GM12878 (cell line): ENCODE results near the gene PTGES2. TPM values are rescaled to one million over a fixed set of nuclear protein-coding genes. Genes with fewer than 3 reads are reported as not detected.

Experiments used
- ATAC-seq: fragments of 200-7000 bp; cut with Tn5 transposase; 3 replicates; pipeline ENCODE4 v1.9.1; 2020; ENCODE audit warnings: mild to moderate bottlenecking, moderate library complexity
- BruUV-seq: library from RNA; stranded (reverse); fragments of 400-500 nt; replicated peaks from 2 replicates; lab custom pipeline; 2021; lab: Mats Ljungman, UMichigan
- CTCF ChIA-PET: fragments of 300-600 bp; sonication (Branson Sonifier 250); formaldehyde crosslinking; extraction: SDS; loops from one replicate; lab custom pipeline; 2021; ENCODE audit warnings: inconsistent platforms; lab: Yijun Ruan, JAX
- POLR2A ChIA-PET: fragments of 350-600 bp; formaldehyde crosslinking; extraction: SDS; loops from one replicate; lab custom pipeline; 2021; ENCODE audit warnings: inconsistent platforms; lab: Charles Lee
- RAD21 ChIA-PET: fragments of 300-600 bp; sonication (Branson Sonifier 250); formaldehyde crosslinking; loops from one replicate; lab custom pipeline; 2023; ENCODE audit warnings: antibody characterized with exemption; ENCODE audit not compliant: unreplicated experiment; lab: Charles Lee
- SMC1A ChIA-PET: fragments of 300-600 bp; sonication (Branson Sonifier 250); formaldehyde crosslinking; loops from one replicate; lab custom pipeline; 2023; ENCODE audit not compliant: unreplicated experiment, uncharacterized antibody; lab: Charles Lee
- DNase-seq: peaks from one replicate; pipeline ENCODE4 v3.0.0-alpha.2; 2011; ENCODE audit warnings: low read depth, low spot score
- FAIRE-seq: peaks from 3 replicates; lab custom pipeline; 2011; peaks lifted over from hg19 to GRCh38; lab: Jason Lieb, UNC
- H2AFZ ChIP-seq: 2 replicates; pipeline ENCODE4 v1.6.0; 2011; ENCODE audit warnings: low read depth, low read length, control low read depth; ENCODE audit not compliant: control insufficient read depth
- H3K27ac ChIP-seq: 2 replicates; pipeline ENCODE4 v1.5.1; 2011; ENCODE audit warnings: control low read depth; ENCODE audit not compliant: control insufficient read depth, insufficient read depth
- H3K27me3 ChIP-seq, 2 experiments: replicated peaks in 1 of 2; 2 replicates each; pipeline versions ENCODE4 v1.6.0 to v1.6.1; 2011; ENCODE audit warnings: low read length in 1 of 2; ENCODE audit not compliant: control insufficient read depth in 2 of 2, insufficient read depth in 2 of 2
- H3K36me3 ChIP-seq, 2 experiments: 2 replicates each; pipeline ENCODE4 v1.5.1; 2011; ENCODE audit warnings: low read length in 1 of 2; ENCODE audit not compliant: control insufficient read depth in 2 of 2, insufficient read depth in 2 of 2
- H3K4me1 ChIP-seq: 2 replicates; pipeline ENCODE4 v1.6.1; 2011; ENCODE audit warnings: mild to moderate bottlenecking, low read length, moderate library complexity, mixed read lengths; ENCODE audit not compliant: control insufficient read depth, insufficient read depth
- H3K4me2 ChIP-seq: 2 replicates; pipeline ENCODE4 v1.6.0; 2011; ENCODE audit warnings: control low read depth; ENCODE audit not compliant: control insufficient read depth, insufficient read depth
- H3K4me3 ChIP-seq: fragments of 200-600 bp; sonication (generic); 2 replicates; pipeline ENCODE4 v1.5.1; 2016
- H3K79me2 ChIP-seq: 2 replicates; pipeline ENCODE4 v1.6.0; 2011; ENCODE audit warnings: low read length; ENCODE audit not compliant: control insufficient read depth, insufficient read depth
- H3K9ac ChIP-seq: 2 replicates; pipeline ENCODE4 v1.8.0; 2011; ENCODE audit warnings: low read length, control low read depth, mixed read lengths; ENCODE audit not compliant: control insufficient read depth, insufficient read depth
- H3K9me3 ChIP-seq: replicated peaks from 3 replicates; pipeline ENCODE4 v1.5.1; 2011; ENCODE audit warnings: mild to moderate bottlenecking, low read length; ENCODE audit not compliant: control insufficient read depth, insufficient read depth
- H4K20me1 ChIP-seq: 2 replicates; pipeline ENCODE4 v1.6.0; 2011; ENCODE audit not compliant: control insufficient read depth, insufficient read depth
- BACH1 ChIP-seq: fragments of 450-650 bp; IDR thresholded peaks from 2 replicates; pipeline ENCODE4 v1.6.1; 2017; ENCODE audit warnings: mild to moderate bottlenecking, borderline replicate concordance
- FOS ChIP-seq: IDR thresholded peaks from 3 replicates; pipeline ENCODE4 v1.6.1; 2011; ENCODE audit warnings: borderline replicate concordance; ENCODE audit not compliant: insufficient read length; ENCODE audit errors: extremely low read depth
- LARP7 ChIP-seq: fragments of 450-650 bp; IDR thresholded peaks from 2 replicates; pipeline ENCODE4 v1.6.1; 2017; ENCODE audit warnings: mild to moderate bottlenecking
- MAX ChIP-seq: IDR thresholded peaks from 2 replicates; pipeline ENCODE4 v1.6.1; 2012; ENCODE audit warnings: low read depth, low read length, improper control_type of control experiment
- MTA3 ChIP-seq: IDR thresholded peaks from 2 replicates; pipeline ENCODE4 v1.6.1; 2012; ENCODE audit warnings: low read length, inconsistent platforms, borderline replicate concordance
- PML ChIP-seq: IDR thresholded peaks from 2 replicates; pipeline ENCODE4 v1.6.1; 2012; ENCODE audit warnings: low read length, inconsistent platforms
- RUNX3 ChIP-seq: IDR thresholded peaks from 2 replicates; pipeline ENCODE4 v1.6.1; 2012; ENCODE audit warnings: low read length, inconsistent platforms
- ZNF384 ChIP-seq: IDR thresholded peaks from 2 replicates; pipeline ENCODE4 v1.6.1; 2012; ENCODE audit warnings: low read depth, mild to moderate bottlenecking, low read length, improper control_type of control experiment, borderline replicate concordance
- ZNF687 ChIP-seq: fragments of 450-650 bp; IDR thresholded peaks from 2 replicates; pipeline ENCODE4 v1.6.1; 2017; ENCODE audit warnings: mild to moderate bottlenecking, moderate library complexity
- ZSCAN29 ChIP-seq: fragments of 450-650 bp; IDR thresholded peaks from 2 replicates; pipeline ENCODE4 v1.6.1; 2017; ENCODE audit warnings: mild to moderate bottlenecking, moderate library complexity
- WGBS: methylation state at CpG from one replicate; pipeline ENCODE4 v1.1.6; 2016; ENCODE audit warnings: low lambda C conversion rate; ENCODE audit not compliant: insufficient replicate concordance, insufficient coverage; ENCODE audit errors: missing lambda C conversion rate; 5-methylcytosine and 5-hydroxymethylcytosine counted together
- in situ Hi-C: fragments of 300-500 bp; cut with MboI; formaldehyde crosslinking; loops from 9 replicates; pipeline ENCODE4 v1.14.3; 2018; ENCODE audit warnings: mixed read lengths
- intact Hi-C: fragments of 100-400 bp; cut with micrococcal nuclease; formaldehyde crosslinking; loops from one replicate; pipeline ENCODE4 v1.14.2; 2022; ENCODE audit not compliant: unreplicated experiment
- polyA plus RNA-seq, 11 experiments: library from polyadenylated mRNA; depleted of rRNA in 4 of 11; unstranded in 6 of 11; stranded (reverse) in 5 of 11; fragments of >200 nt; fragmentation: Nextera tagmentation in 4 of 11; fragmentation: Illumina TruSeq in 1 of 11; extraction: Ambion mirVana in 4 of 11; extraction: Trizol in 1 of 11; gene quantifications; 1 replicate in 1 of 11; 2 replicates in 10 of 11; pipeline versions ENCODE4 v1.2.1 to v1.2.3, GENCODE V29; 2011 to 2016; ENCODE audit warnings: inconsistent platforms in 2 of 11, missing spikeins in 2 of 11, low read depth in 1 of 11
- total RNA-seq, 4 experiments: library from RNA; depleted of rRNA in 3 of 4; stranded (reverse); fragments of >200 nt in 3 of 4; fragmentation: Illumina TruSeq in 1 of 4; extraction: Trizol in 1 of 4; gene quantifications; 2 replicates each; pipeline versions ENCODE4 v1.2.1 to v1.2.3, GENCODE V29; 2013 to 2021

Gene PTGES2
- total and polyA plus RNA-seq, 10 of the 15 experiments (the other 5 are each of a cell fraction or from before 2014, with no cell fraction given) = 2.1 to 141 (median 99.1) TPM

GRCh38 chr9:128109050-128109709 lies 18.3 kb downstream of the PTGES2 start:
- Histone ChIP-seq H4K20me1 (no peaks in the 10 kb centered on the region), H3K79me2 (no peaks in the 10 kb centered on the region), H3K4me1 (no peaks in the 10 kb centered on the region), H3K27me3 (no peaks in the 10 kb centered on the region), H2AFZ (no peak overlapping the region), H3K9me3 (no peaks in the 10 kb centered on the region), H3K36me3 (peaks cover 13 to 31% of the 10 kb centered on the region in 2 experiments), H3K9ac (no peak overlapping the region), H3K4me3 (no peak overlapping the region), H3K27ac (no peak overlapping the region), H3K4me2 (no peak overlapping the region)
- no TSS peak for BruUV-seq
- ATAC-seq (no peak), FAIRE-seq (no peak), DNase-seq (no peak)
- ChIA-PET SMC1A (no interaction called here), POLR2A (interaction anchor here (0.7 kb wide), 1 partner anchor 33 kb away, joined by 5 read pairs; no protein-coding TSS in a partner anchor), RAD21 (no interaction called here), CTCF (interaction anchor here (0.6 kb wide), 1 partner anchor 8 kb away, joined by 3 read pairs; no protein-coding TSS in a partner anchor)
- intact Hi-C loops = no loop called here
- in situ Hi-C loops = no loop called here
- WGBS = 84% methylated on average over 12 of the region's 20 CpGs
- no peak for TF ChIP-seq RUNX3

- in situ Hi-C loops (no loop called here), intact Hi-C loops (no loop called here)
- ATAC-seq (no peak), FAIRE-seq (no peak), DNase-seq (no peak)
- WGBS = 87% methylated on average over 14 of the region's 15 CpGs
- peaks cover 15 to 34% of the 10 kb centered on the region in 2 experiments for H3K36me3 ChIP-seq
- H3K9me3 ChIP-seq = no peaks in the 10 kb centered on the region
- no peaks in the 10 kb centered on the region for H3K27me3 ChIP-seq
- ChIA-PET RAD21 (no interaction called here), SMC1A (interaction anchor here (0.6 kb wide), 1 partner anchor 207 kb away, joined by 3 read pairs; no protein-coding TSS in a partner anchor), CTCF (interaction anchor here (0.6 kb wide), 1 partner anchor 9 kb away, joined by 3 read pairs; no protein-coding TSS in a partner anchor), POLR2A (no interaction called here)
- H4K20me1 ChIP-seq = no peaks in the 10 kb centered on the region
- H3K4me3 ChIP-seq = no peak overlapping the region
- H3K4me1 ChIP-seq = no peaks in the 10 kb centered on the region
- H3K9ac ChIP-seq = no peak overlapping the region
- H2AFZ ChIP-seq = no peak overlapping the region
- BruUV-seq = TSS peak; percentile 51
- H3K79me2 ChIP-seq = no peaks in the 10 kb centered on the region
- H3K4me2 ChIP-seq = no peak overlapping the region
- no peak overlapping the region for H3K27ac ChIP-seq
- TF ChIP-seq MTA3 (no peak), ZSCAN29 (no peak), PML (no peak), ZNF384 (no peak), MAX (no peak), FOS (no peak), BACH1 (no peak), ZNF687 (no peak), LARP7 (no peak)
Measured at GRCh38 chr9:128108269-128109049, 19.1 kb downstream of the PTGES2 start.
